SHP77 (cell line): ENCODE results near the gene TMEM74B.
A peak's percentile ranks its signal among the peaks of the same experiment; 100 is the strongest.
"Not testable (repeated sequence)": the region's sequence is repeated elsewhere in the genome, so short reads cannot be mapped to it uniquely, and the experiment has no call there.

Source experiments
- DNase-seq, 2 experiments: peaks; one replicate each; lab custom pipeline; 2025; lab: John Stamatoyannopoulos, UW

TMEM74B gene

DNA sequence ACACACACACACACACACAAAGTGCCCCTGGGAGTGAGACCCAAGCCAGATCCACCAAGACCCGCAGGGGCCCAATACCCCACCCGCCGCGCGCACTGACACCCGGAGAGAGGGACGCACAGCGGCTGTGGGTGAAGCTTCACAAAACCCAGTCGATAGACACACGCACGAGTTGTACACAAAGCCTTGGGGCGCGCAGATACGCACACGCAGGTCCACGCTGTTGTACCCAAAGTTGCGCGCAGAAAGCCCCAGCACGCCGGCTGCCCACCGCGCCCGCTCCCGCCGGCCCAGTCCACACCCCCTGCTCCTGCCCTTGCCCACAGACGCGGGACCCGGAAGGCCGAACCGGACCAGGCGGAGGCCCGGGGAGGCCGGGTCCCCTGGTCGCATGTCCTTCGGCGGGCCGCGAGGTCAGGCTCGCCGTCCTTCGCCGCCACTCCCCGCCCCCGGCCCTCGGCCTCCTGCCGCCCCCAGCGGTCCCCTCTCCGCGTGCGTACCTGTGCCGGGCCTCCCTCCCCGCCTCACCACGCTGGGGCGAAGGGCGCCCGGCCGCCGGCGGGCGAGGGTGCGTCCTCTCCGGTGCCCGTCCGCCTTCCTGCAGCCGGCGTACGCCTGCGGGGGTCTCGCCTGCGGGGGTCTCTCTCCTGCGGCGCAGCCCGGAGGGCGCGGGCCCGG, at the start of gene TMEM74B:
TSS of gene TMEM74B (minus strand) at position 344 of the 678 bp plus-strand sequence. CDS start 1,180 bp downstream, outside the sequence.
- no peak for DNase-seq

GRCh38 chr20:1232286-1233111, 47.7 kb upstream of the TMEM74B start:
- DNase-seq = no peak

GRCh38 chr20:1229541-1229940, 44.8 kb upstream of the TMEM74B start:
- no peak for DNase-seq

- no peak for DNase-seq
Measured at GRCh38 chr20:1225783-1226654, 41.2 kb upstream of the TMEM74B start, which contains the start of gene RAD21L1. RAD21L1 (plus strand) TSS chr20:1226044; CDS start chr20:1228454, 2,410 bp downstream.

DNA sequence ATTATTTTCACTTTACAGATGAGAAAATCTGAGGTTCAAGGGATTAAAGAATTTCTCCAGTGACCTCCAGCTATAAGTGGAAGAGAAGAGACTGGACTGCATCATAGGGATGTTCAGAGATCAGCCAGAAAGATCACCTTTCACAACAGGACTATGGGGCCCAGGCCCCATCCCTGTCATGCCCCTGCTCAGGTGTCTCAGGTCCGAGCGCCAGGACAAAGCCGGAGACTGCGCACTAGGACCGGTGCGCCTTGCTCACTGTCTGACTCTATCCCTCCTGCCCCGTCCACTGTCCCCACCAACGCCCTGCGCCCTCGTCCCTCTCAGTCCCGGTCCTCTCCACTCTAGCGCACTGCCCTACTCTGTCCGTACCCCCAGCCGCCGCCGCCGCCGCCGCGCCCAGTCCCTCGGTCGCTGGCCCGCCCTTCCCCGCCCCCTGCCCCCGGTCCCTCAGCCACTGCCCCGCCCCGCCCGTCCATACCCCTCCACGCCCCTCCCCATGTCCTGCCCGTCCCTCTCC, 40.5 kb upstream of the TMEM74B start:
- no peak for DNase-seq

- DNase-seq = no peak
Measured at GRCh38 chr20:1224205-1224890, 39.6 kb upstream of the TMEM74B start.

GRCh38 chr20:1222750-1223149, 38.0 kb upstream of the TMEM74B start:
- DNase-seq = not testable (repeated sequence)

DNA sequence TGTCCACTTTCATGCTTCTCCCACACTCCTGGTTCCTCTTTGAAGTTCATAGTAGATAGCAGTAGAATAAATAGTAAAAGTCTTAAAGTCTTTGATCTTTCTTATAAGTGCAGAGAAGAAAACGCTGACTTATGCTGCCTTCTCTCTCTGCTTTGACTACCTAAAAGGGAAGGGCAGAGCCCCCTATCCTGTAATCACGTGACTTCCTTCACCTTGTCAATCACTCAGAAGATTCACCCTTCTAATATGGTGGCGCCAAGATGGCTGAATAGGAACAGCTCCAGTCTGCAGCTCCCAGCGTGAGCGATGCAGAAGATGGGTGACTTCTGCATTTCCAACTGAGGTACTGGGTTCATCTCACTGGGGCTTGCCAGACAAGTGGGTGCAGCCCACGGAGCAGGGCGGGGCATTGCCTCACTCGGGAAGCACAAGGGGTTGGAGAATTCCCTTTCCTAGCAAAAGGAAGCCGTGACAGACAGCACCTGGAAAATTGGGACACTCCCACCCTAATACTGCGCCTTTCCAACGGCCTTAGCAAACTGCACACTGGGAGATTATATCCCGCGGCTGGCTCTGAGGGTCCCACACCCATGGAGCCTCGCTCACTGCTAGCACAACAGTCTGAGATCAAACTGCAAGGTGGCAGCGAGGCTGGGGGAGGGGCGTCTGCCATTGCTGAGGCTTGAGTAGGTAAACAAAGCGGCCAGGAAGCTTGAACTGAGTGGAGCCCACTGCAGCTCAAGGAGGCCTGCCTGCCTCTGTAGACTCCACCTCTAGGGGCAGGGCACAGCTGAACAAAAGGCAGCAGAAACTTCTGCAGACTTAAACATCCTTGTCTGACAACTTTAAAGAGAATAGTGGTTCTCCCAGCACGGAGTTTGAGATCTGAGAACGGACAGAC, 32.0 kb upstream of the TMEM74B start:
- not testable (repeated sequence) for DNase-seq

- no peak for DNase-seq
Measured at GRCh38 chr20:1215386-1216170, 30.8 kb upstream of the TMEM74B start.

- no peak for DNase-seq
Measured at GRCh38 chr20:1214838-1215261, 30.1 kb upstream of the TMEM74B start.

- peak; percentile 75 to 85 for DNase-seq
Measured at GRCh38 chr20:1212607-1213396, 28.0 kb upstream of the TMEM74B start.

DNA sequence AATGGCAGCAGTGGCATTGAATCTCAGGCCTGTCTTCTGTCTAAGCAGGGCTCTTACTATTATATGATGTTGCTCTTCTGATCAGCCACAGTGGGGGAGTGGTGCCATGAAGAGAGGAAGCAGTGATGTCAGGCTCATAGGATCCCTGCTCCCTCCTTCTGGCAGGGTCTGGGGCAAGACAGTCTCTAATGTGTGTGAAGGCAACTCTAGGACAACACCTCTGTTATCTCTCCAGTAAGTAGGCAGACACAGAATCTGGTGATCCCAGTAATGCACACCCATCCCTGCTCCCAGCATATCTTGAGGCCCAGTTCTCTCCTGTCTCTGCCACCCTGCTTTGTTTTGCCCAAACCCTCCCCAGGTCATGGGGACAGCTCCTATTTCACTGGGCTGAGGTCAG, 27.2 kb upstream of the TMEM74B start:
- DNase-seq = no peak

GRCh38 chr20:1210501-1210900, 25.7 kb upstream of the TMEM74B start:
- no peak for DNase-seq

DNA sequence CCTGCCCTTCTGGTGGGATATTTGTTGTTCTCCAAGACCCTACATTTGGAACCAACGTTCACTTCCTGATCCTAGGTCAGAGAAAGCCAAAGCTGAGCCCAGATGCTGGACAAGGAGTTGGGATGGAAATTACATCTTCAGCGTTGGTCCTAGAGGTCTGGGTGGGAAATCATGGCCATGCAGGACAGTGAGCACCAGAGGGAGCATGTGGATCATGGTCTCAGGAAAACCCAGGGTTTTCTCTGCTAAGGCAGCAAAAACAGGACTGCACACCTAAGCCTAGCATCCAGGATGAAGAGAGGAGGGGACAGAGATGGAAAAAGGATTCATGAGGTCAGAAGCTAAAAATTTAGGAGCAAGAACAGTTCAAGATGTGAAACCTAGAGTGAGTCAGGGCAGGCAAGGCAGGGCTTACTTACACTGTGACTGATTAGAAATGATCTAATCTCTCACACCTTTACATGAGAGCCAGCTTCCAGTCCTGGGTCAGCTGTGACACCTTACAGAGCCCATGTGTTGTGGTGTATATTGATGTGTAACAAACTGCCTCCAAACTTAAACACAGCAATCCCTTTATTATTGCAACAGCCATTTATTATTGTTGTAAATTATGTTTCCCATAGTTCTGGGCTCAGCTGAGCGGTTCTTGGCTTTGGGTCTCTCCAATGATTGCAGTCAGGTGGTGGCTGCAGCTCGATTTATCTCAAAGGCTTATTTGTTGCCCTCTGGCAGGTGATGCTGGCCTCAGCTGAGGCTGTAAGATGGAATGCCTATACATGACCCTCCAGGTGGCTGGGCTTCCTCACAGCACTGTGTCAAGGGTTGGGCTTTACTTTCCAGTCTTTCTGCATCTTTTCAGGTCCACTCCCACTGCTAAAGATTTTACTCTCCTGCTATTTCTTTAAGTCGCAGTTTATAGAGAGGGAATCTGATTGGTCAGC, 24.9 kb upstream of the TMEM74B start:
- DNase-seq = no peak

- no peak for DNase-seq
Measured at GRCh38 chr20:1207293-1207878, 22.6 kb upstream of the TMEM74B start.

DNA sequence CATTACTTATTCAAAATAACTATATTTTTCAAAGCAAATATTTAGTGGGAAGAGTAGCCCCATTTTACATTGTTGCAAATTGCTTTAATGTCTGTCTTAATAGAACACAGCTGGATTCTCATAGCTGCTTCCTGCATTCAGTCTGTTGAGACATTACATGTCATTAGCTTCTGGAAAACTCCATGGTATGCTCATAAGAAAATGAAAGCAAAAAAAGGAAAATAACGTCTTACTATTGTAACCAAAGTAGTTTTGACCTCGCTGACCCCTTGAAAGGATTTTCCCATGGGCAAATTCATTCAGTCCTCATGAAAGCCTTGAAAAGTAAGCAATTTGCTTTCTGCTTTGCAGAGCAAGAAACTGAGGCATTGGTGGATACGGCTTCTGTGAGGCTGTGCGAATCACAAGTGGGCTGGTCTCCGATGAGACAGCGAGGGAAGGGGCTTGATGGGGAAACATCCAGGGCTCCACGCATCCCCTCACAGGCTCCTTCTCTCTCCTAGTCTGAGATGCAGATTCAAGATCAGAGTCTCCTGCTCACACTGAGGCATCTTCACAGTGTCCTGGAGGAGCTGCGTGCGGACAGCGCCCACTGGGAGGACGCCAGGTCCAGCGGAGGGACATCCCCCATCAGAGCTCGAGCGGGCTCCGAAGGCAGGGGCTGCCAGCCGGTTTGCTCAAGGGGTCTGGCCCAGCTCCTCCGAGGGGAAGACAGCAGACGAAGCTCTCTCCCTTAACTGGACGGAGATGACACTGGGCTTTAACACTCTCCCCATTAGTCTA, 21.8 kb upstream of the TMEM74B start:
- DNase-seq = no peak
